ENCODE data around the gene YJEFN3.

- TF ChIP-seq GATA2 (IDR thresholded peaks at IDR 0.05; ENCODE audit: low read depth, low read length) (no peak), GATA3 (IDR thresholded peaks at IDR 0.05; ENCODE audit: low read depth, low read length) (no peak)
Observed at GRCh38 chr19:19570571-19570970, 41.9 kb downstream of the YJEFN3 start.
